HG02852 (cell line): ENCODE results near the gene KCTD21.
A peak's percentile ranks its signal among the peaks of the same experiment; 100 is the strongest.

ENCODE experiments used
- ATAC-seq: cut with Tn5 transposase; IDR thresholded peaks from one replicate; pipeline ENCODE4 v1.9.1; 2021; ENCODE audit warnings: mild to moderate bottlenecking, moderate library complexity; ENCODE audit not compliant: unreplicated experiment

KCTD21 gene

GRCh38 chr11:78147807-78148206 is 40.6 kb downstream of the KCTD21 start:
- ATAC-seq, result no peak

DNA sequence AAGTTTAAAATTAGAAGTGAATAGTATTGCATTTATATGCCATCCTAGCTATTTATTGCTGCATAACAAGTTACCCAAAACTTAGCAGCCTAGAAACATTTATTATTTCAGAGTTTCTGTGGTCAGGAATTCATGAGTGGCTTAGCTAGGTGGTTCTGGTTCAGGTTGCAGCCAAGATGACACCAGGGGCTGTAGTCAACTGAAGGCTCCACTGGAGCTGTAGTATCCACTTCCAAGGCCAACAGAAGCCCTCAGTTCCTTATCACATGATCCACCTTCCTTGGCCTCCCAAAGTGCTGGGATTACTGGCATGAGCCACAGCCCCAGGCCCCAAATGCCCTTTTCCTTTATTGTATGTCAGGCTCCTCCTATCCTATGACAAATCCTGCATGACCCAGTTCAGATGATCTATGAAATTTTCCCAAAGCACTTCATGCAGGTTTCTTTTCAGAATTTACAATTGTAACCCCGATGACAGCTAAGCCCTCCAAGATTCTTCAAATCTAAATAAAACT is 42.9 kb downstream of the KCTD21 start:
- ATAC-seq, result no peak

- ATAC-seq, result no peak
Measured at GRCh38 chr11:78140392-78141077, 47.9 kb downstream of the KCTD21 start.

DNA sequence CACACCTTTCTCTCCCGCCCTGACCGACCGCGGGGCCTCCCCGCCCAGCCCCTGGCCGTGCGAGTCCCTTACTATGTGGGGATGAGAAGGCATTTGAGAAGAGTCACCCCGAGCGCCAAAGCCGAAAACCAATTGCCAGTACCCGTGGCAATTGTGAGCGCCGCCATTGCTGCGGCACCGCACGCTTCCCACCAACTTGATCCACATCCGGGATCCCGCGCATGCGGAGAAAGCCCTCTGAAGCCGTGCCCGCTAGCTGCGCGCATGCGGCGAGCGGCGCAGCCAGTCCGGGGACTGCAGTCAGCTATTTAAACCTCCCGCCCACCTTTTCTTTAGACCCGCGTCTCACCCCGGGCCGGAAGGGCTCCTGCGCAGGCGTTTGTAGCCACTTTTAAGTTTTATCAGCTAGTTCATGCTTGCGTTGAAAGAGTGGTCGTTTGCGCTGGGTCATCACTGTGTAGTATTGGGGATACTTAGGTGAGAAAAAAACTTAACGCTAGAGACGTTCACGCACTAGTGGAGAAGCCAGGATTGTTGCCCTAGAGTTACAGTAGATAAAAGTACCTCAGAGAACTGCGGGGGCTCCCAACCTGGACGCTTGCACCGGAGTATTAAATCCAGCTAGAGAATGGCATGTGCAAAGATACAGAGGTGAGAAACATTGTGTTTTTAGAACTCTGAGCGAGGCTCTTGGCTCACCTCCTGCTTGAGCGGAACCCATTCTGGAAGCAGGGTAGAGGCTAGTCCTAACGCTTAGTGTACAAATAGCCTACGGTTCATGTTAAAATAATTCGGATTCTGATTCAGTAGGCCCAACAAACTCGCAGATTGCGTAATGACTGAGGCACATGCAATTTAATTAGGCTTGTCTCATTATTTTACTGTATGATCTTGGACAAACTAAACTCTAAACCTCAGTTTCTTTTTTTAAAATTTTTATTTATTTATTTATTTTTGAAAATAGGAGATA is 48.7 kb downstream of the KCTD21 start, which contains the start of gene ALG8:
Gene ALG8, minus strand, starts transcription at position 205 of the 970 bp plus-strand sequence. Its CDS starts 38 bp downstream, at position 167.
- ATAC-seq, result peak; percentile 95

- peak; percentile 24 for ATAC-seq
Measured at GRCh38 chr11:78138694-78139421, 49.6 kb downstream of the KCTD21 start.

DNA sequence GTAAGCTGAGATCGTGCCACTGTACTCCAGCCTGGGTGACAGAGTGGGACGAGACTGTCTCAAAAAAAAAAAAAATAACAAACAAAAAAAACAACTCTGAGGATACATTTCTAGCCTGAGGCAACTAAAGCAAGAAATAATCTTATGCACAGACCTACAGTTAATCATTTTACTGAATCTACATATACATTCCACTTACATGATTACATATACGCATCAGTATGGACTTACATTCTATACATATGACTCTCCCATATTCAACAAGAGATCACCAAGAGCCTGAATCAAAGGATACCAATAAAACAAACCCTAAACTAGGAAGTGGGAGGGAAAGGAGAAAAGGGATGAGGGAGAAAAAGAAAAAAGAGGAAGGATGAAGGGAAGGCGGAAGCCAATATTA is 50.1 kb downstream of the KCTD21 start:
- no peak for ATAC-seq

- no peak for ATAC-seq
Measured at GRCh38 chr11:78132475-78132874, 56.0 kb downstream of the KCTD21 start.

GRCh38 chr11:78131956-78132355 is 56.5 kb downstream of the KCTD21 start:
- ATAC-seq, result no peak

DNA sequence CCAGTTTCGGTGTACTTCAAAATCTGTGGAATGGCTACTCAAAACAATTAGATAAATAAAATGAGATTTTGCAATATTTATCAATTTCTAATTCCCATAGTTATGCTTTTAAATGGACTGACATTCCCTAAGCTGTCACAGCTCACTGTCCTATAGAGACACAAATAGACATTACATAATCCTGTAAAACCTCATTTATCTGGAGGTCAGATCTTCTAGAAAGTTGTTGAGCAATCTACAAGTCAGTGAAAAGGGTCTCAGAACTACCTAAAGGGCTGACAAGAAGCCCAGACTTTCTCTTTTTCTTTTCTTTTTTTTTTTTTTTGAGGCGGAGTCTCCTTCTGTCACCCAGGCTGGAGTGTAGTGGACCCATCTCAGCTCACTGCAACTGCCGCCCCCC is 61.0 kb downstream of the KCTD21 start:
- no peak for ATAC-seq
